Transverse colon (tissue), 4 donors: Measurements from ENCODE around the gene DVL1. TPM values are rescaled to one million over a fixed set of nuclear protein-coding genes. Genes with fewer than 3 reads are reported as not detected.

Source experiments
- DNase-seq: peaks from one replicate; pipeline ENCODE4 v3.0.0-alpha.2; 2019
- H3K27ac ChIP-seq, 4 donors: fragments of 200-600 bp; sonication (generic); 2 replicates each; pipeline ENCODE4 v1.5.1; 2016 to 2018; ENCODE audit warnings: inconsistent platforms in 4 of 4
- H3K27me3 ChIP-seq: fragments of 200-600 bp; sonication (generic); 2 replicates; pipeline ENCODE4 v1.5.1; 2017; ENCODE audit warnings: inconsistent platforms
- H3K36me3 ChIP-seq, 4 donors: fragments of 200-600 bp; sonication (generic); 2 replicates each; pipeline ENCODE4 v1.5.1; 2017 to 2019; ENCODE audit warnings: inconsistent platforms in 4 of 4
- H3K4me1 ChIP-seq, 4 donors: fragments of 200-600 bp; sonication (generic); 2 replicates each; pipeline ENCODE4 v1.5.1; 2017 to 2020; ENCODE audit warnings: inconsistent platforms in 4 of 4
- H3K4me3 ChIP-seq, 4 donors: fragments of 200-600 bp; sonication (generic); 1 replicate in 1 of 4; 2 replicates in 3 of 4; pipeline versions ENCODE4 v1.5.1 to v1.6.1; 2017 to 2019; ENCODE audit warnings: inconsistent platforms in 4 of 4
- H3K9me3 ChIP-seq, 2 donors: fragments of 200-600 bp; sonication (generic); 2 replicates each; pipeline ENCODE4 v1.5.1; 2017 to 2019; ENCODE audit warnings: inconsistent platforms in 2 of 2
- CTCF ChIP-seq, 5 experiments: fragments of 200-600 bp in 3 of 5; fragments of 450-650 bp in 2 of 5; sonication (generic) in 3 of 5; IDR thresholded peaks; 1 replicate in 2 of 5; 2 replicates in 3 of 5; pipeline ENCODE4 v1.5.1; 2016 to 2017; ENCODE audit warnings: antibody characterized with exemption in 5 of 5, inconsistent platforms in 3 of 5, mild to moderate bottlenecking in 2 of 5, moderate library complexity in 1 of 5
- EP300 ChIP-seq: sonication (generic); formaldehyde crosslinking; IDR thresholded peaks from one replicate; pipeline ENCODE4 v1.6.1; 2017; ENCODE audit warnings: antibody characterized with exemption, low read depth
- POLR2A ChIP-seq: fragments of 450-650 bp; IDR thresholded peaks from one replicate; pipeline ENCODE4 v1.6.1; 2016; ENCODE audit warnings: antibody characterized with exemption, mild to moderate bottlenecking, moderate library complexity
- POLR2AphosphoS5 ChIP-seq, 3 donors: sonication (generic); formaldehyde crosslinking; IDR thresholded peaks; one replicate each; pipeline ENCODE4 v1.6.1; 2016; ENCODE audit warnings: antibody characterized with exemption in 3 of 3
- WGBS, 2 donors: methylation state at CpG; one replicate each; pipeline ENCODE4 v1.1.5; 2018; ENCODE audit warnings: low coverage in 1 of 2; 5-methylcytosine and 5-hydroxymethylcytosine counted together
- in situ Hi-C, 4 donors: fragments of 200-750 bp; cut with MboI; loops; one replicate each; pipeline versions ENCODE4 v1.15.0 to v1.15.1; 2017; ENCODE audit warnings: low sequenced_read_pairs in 3 of 4, low pct_ligation_motif_present in 1 of 4, low pct_unique_long_range_greater_than_20kb in 1 of 4
- intact Hi-C: fragments of 100-400 bp; cut with DNase I; formaldehyde crosslinking; loops from one replicate; pipeline ENCODE4 v1.15.1; 2023; ENCODE audit warnings: low total_unique reads
- total RNA-seq, 4 donors: library from RNA; depleted of rRNA; stranded (reverse); fragments of >200 nt; gene quantifications; one replicate each; pipeline ENCODE4 v1.1.0, GENCODE V29; 2016

The DVL1 gene
- total RNA-seq, 4 donors from 2014 or later, result 103 to 182 (median 115) TPM

- TF ChIP-seq EP300 (no peak), POLR2AphosphoS5 (IDR thresholded peaks at IDR 0.05) (no peak)
- H3K4me1 ChIP-seq, result peaks cover 24 to 72% (median 40%) of the 10 kb centered on the region in 4 donors
- in situ Hi-C loops, result no loop called here
- H3K27ac ChIP-seq, result peak overlapping the region; percentile 86 to 92 (median 89)
- no peaks in the 10 kb centered on the region for H3K36me3 ChIP-seq
- intact Hi-C loops, result loop anchor here (2.0 kb wide), 1 partner anchor 18 kb away; the partner anchor contains the start of gene AURKAIP1
- no peaks in the 10 kb centered on the region for H3K9me3 ChIP-seq
- peaks cover 70% of the 10 kb centered on the region for H3K27me3 ChIP-seq
- no peak for DNase-seq
- H3K4me3 ChIP-seq, result peak overlapping the region; percentile 24 to 54 (median 40)
- WGBS, 2 donors, result 29 to 37% methylated on average over 7 to 26 of the region's 26 CpGs
These were observed 7.7 kb upstream of the DVL1 start for GRCh38 chr1:1356796-1357401.

GRCh38 chr1:1356166-1356795, 7.1 kb upstream of the DVL1 start:
- peak overlapping the region in 3 of 4 donors; percentile 39 to 54 (median 40) for H3K4me3 ChIP-seq
- 20% methylated on average over 8 of the region's 8 CpGs; no CpG with 5 or more reads in 1 of the 2 donors for WGBS, 2 donors
- H3K9me3 ChIP-seq, result no peaks in the 10 kb centered on the region
- in situ Hi-C loops, result no loop called here
- peaks cover 24 to 72% (median 41%) of the 10 kb centered on the region in 4 donors for H3K4me1 ChIP-seq
- H3K27me3 ChIP-seq, result peaks cover 70% of the 10 kb centered on the region
- no peaks in the 10 kb centered on the region for H3K36me3 ChIP-seq
- H3K27ac ChIP-seq, result peak overlapping the region; percentile 86 to 92 (median 89)
- no peak for DNase-seq
- intact Hi-C loops, result loop anchor here (2.0 kb wide), 1 partner anchor 19 kb away; the partner anchor contains the start of gene AURKAIP1
- TF ChIP-seq POLR2A (no peak), POLR2AphosphoS5 (IDR thresholded peaks at IDR 0.05) (no peak), EP300 (no peak), CTCF (IDR thresholded peaks at IDR 0.05) (no peak)

- H3K9me3 ChIP-seq, result no peaks in the 10 kb centered on the region
- no peak for DNase-seq
- TF ChIP-seq CTCF (IDR thresholded peaks at IDR 0.05) (no peak), POLR2AphosphoS5 (IDR thresholded peaks at IDR 0.05) (no peak), POLR2A (no peak), EP300 (no peak)
- 8% methylated on average over 15 of the region's 52 CpGs; no CpG with 5 or more reads in 1 of the 2 donors for WGBS, 2 donors
- H3K27ac ChIP-seq, result peak overlapping the region; percentile 86 to 92 (median 89)
- peaks cover 70% of the 10 kb centered on the region for H3K27me3 ChIP-seq
- in situ Hi-C loops (no loop called here), intact Hi-C loops (no loop called here)
- peaks cover 24 to 66% (median 42%) of the 10 kb centered on the region in 4 donors for H3K4me1 ChIP-seq
- no peaks in the 10 kb centered on the region for H3K36me3 ChIP-seq
- peak overlapping the region in 2 of 4 donors; percentile 21 to 54 for H3K4me3 ChIP-seq
These were observed 6.2 kb upstream of the DVL1 start for GRCh38 chr1:1355416-1355815.

GRCh38 chr1:1354271-1355247, 5.3 kb upstream of the DVL1 start:
- Histone ChIP-seq H3K27me3 (peaks cover 62% of the 10 kb centered on the region), H3K36me3 (no peaks in the 10 kb centered on the region), H3K27ac (peak overlapping the region in 3 of 4 donors; percentile 88 to 92 (median 90)), H3K4me1 (peaks cover 21 to 57% (median 42%) of the 10 kb centered on the region in 4 donors), H3K4me3 (no peak overlapping the region), H3K9me3 (no peaks in the 10 kb centered on the region)
- WGBS, 2 donors, result 63% methylated on average over 74 of the region's 116 CpGs; no CpG with 5 or more reads in 1 of the 2 donors
- TF ChIP-seq POLR2A, result no peak
- no peak for TF ChIP-seq CTCF (IDR thresholded peaks at IDR 0.05)
- TF ChIP-seq EP300, result no peak
- TF ChIP-seq POLR2AphosphoS5 (IDR thresholded peaks at IDR 0.05), result no peak
- intact Hi-C loops, result no loop called here
- in situ Hi-C loops, result no loop called here
- DNase-seq, result no peak
